RWPE2 (cell line): ENCODE measurements around the gene TRAK1.
A peak's percentile ranks its signal among the peaks of the same experiment; 100 is the strongest.

Source experiments
- ATAC-seq: fragments of 200-7000 bp; cut with Tn5 transposase; 3 replicates; pipeline ENCODE4 v1.9.1; 2021; ENCODE audit warnings: low read depth
- DNase-seq: peaks from one replicate; pipeline ENCODE4 v3.0.0-alpha.2; 2020; ENCODE audit warnings: low spot score
- H3K27ac ChIP-seq: fragments of 450-650 bp; 2 replicates; pipeline ENCODE4 v1.5.1; 2017; ENCODE audit warnings: mild to moderate bottlenecking; ENCODE audit not compliant: poor library complexity, severe bottlenecking
- H3K27me3 ChIP-seq: fragments of 250-450 bp; sonication (Bioruptor Pico); 2 replicates; pipeline ENCODE4 v1.5.1; 2021; ENCODE audit warnings: mild to moderate bottlenecking, moderate library complexity; ENCODE audit not compliant: insufficient read depth, poor library complexity, severe bottlenecking
- H3K36me3 ChIP-seq: fragments of 250-450 bp; sonication (Bioruptor Pico); 2 replicates; pipeline ENCODE4 v1.5.1; 2020; ENCODE audit warnings: low read depth, mild to moderate bottlenecking, moderate library complexity
- H3K4me1 ChIP-seq: fragments of 250-450 bp; sonication (Bioruptor Pico); 2 replicates; pipeline ENCODE4 v1.5.1; 2021; ENCODE audit warnings: mild to moderate bottlenecking, moderate library complexity; ENCODE audit not compliant: insufficient read depth, poor library complexity, severe bottlenecking
- H3K4me3 ChIP-seq: fragments of 250-450 bp; sonication (Bioruptor Pico); 2 replicates; pipeline ENCODE4 v1.5.1; 2021; ENCODE audit warnings: mild to moderate bottlenecking, moderate library complexity; ENCODE audit not compliant: severe bottlenecking
- H3K9me3 ChIP-seq: fragments of 250-450 bp; sonication (Bioruptor Pico); 2 replicates; pipeline ENCODE4 v1.5.1; 2021; ENCODE audit warnings: mild to moderate bottlenecking, moderate library complexity; ENCODE audit not compliant: severe bottlenecking
- CTCF ChIP-seq: fragments of 450-650 bp; IDR thresholded peaks from one replicate; pipeline ENCODE4 v1.5.1; 2017; ENCODE audit warnings: mild to moderate bottlenecking, moderate library complexity; ENCODE audit not compliant: poor library complexity, severe bottlenecking

TRAK1 gene

GRCh38 chr3:42117175-42118008, 26.2 kb downstream of the TRAK1 start:
- ATAC-seq (peak; percentile 45), DNase-seq (no peak)
- Histone ChIP-seq H3K4me3 (no peak overlapping the region), H3K36me3 (no peaks in the 10 kb centered on the region), H3K27ac (peak overlapping the region; percentile 27), H3K27me3 (no peaks in the 10 kb centered on the region), H3K9me3 (no peaks in the 10 kb centered on the region), H3K4me1 (peaks cover 31% of the 10 kb centered on the region)
- peak; percentile 79 for TF ChIP-seq CTCF

GRCh38 chr3:42118762-42119361, 27.7 kb downstream of the TRAK1 start:
- DNase-seq (no peak), ATAC-seq (peak; percentile 71)
- Histone ChIP-seq H3K9me3 (no peaks in the 10 kb centered on the region), H3K4me1 (peaks cover 45% of the 10 kb centered on the region), H3K36me3 (no peaks in the 10 kb centered on the region), H3K27me3 (no peaks in the 10 kb centered on the region), H3K27ac (no peak overlapping the region), H3K4me3 (no peak overlapping the region)
- peak; percentile 68 for TF ChIP-seq CTCF

- DNase-seq, result no peak
- H3K36me3 ChIP-seq, result no peaks in the 10 kb centered on the region
- no peaks in the 10 kb centered on the region for H3K9me3 ChIP-seq
- H3K27me3 ChIP-seq, result no peaks in the 10 kb centered on the region
- no peak overlapping the region for H3K4me3 ChIP-seq
- peaks cover 42% of the 10 kb centered on the region for H3K4me1 ChIP-seq
- no peak for ATAC-seq
- H3K27ac ChIP-seq, result no peak overlapping the region
- TF ChIP-seq CTCF, result no peak
These were observed 28.6 kb downstream of the TRAK1 start for GRCh38 chr3:42119561-42120355.

- no peak overlapping the region for H3K4me3 ChIP-seq
- H3K27me3 ChIP-seq, result no peaks in the 10 kb centered on the region
- no peaks in the 10 kb centered on the region for H3K9me3 ChIP-seq
- DNase-seq, result no peak
- peak overlapping the region; percentile 82 for H3K27ac ChIP-seq
- H3K36me3 ChIP-seq, result peaks cover 4% of the 10 kb centered on the region; the same call in 1 of the 2 replicates
- no peak for TF ChIP-seq CTCF
- H3K4me1 ChIP-seq, result peaks cover 33% of the 10 kb centered on the region
- ATAC-seq, result no peak
These were observed 29.7 kb downstream of the TRAK1 start for GRCh38 chr3:42120866-42121265.
